HS-5 (cell line): ENCODE data around the gene NEU4.
"Not testable (repeated sequence)": the region's sequence is repeated elsewhere in the genome, so short reads cannot be mapped to it uniquely, and the experiment has no call there.

ENCODE experiments used
- DNase-seq: peaks from one replicate; pipeline ENCODE4 v3.0.0-alpha.2; 2012; ENCODE audit warnings: low read depth

The NEU4 gene

DNA sequence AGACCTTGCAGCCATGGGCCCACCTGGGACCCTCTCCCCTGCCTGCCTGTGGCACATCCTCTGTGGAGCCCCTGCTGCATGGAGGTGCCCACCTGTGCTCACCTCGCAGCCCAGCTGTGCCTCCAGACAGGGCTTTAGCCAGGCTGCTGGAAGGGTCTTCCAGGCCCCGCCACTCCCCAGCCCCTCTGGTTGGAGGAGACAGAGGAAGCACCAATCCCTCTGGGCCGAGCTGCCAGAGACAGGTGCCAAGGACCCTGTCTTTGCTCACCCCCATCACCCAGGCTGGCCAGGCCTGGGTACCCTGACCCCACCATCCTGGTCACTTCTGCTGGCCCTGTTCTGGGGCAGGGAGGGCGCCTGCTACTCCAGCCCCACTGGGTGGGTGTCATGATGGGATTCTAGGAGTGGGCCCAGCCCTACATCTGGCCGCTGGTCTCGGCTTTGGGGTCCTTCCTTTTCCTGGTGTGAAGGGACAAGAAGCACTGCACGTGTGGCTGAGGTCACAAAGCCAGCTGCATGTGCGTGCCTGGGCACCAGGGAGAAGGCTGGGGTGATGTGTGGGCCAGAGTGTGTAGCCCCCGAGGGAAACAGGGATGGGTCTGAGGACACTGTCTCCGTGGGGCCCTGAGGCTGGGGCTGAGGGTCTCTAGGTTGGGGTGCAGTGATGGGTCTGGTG is 9.3 kb upstream of the NEU4 start:
- DNase-seq: no peak

DNA sequence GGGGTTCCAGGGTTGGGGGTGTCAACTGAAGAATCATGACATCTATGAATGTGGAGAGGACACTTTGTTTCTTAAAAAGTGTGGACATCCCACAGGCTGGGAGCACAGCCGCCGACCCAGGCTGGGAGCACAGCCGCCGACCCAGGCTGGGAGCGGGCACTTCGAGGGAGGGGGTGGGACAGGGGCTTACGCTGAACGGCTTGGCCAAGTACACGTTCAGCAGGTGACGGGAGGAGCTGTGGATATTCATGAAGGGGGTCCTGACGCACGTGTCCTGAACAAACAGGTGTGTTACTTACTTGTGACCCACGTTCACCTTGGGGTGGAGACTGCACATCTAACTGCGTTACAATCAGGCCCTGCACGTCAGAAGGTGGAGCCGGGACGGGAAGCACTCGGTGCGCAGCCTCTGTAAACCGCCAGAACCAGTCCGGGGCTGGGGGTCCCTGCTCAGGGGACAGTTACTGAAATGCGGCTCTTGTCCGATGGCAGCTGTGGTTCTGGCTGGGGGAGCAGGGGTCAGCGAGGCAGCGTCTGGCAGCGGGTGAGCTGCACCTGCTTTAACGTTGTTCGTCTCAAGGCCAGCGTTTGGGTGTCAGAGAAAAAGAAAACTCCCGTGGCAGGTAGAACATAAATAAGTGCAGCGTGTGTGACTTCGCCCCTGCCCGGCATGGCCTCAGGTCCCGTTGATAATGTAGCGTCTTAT is 8.6 kb upstream of the NEU4 start:
- not testable (repeated sequence) for DNase-seq

DNA sequence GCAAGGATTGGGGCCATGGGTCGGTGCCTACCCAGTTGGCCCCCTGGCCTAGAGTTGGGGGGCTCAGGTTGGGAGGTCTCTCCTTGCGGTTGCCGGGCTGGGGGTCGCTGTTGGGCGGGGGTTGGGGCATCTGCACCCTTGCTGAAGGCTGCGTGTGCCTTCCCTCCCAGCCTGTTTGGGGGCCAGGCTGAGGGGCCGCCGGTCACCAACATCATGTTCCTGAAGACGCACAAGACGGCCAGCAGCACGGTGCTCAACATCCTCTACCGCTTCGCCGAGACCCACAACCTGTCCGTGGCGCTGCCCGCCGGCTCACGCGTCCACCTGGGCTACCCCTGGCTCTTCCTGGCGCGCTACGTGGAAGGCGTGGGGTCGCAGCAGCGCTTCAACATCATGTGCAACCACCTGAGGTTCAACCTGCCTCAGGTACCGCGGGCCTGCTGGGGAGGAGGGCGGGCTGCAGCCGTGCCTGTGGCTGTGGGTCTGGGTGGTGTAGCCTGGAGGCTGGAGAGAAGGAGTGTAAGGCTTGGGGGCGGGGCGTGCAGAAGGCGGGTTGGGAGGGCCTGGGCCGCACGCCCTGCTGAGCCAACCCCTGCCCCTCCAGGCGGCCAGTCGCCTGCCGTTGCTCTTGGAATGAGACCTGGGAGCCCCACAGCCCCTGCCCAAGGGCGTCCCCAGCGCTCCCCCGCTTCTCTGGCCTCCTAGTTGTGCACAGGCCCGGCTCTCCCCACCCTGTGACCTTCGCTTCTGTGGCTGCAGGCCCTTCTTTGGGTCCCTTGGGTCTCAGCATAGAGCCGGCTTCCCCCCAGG is 7.2 kb upstream of the NEU4 start:
- DNase-seq: no peak

DNA sequence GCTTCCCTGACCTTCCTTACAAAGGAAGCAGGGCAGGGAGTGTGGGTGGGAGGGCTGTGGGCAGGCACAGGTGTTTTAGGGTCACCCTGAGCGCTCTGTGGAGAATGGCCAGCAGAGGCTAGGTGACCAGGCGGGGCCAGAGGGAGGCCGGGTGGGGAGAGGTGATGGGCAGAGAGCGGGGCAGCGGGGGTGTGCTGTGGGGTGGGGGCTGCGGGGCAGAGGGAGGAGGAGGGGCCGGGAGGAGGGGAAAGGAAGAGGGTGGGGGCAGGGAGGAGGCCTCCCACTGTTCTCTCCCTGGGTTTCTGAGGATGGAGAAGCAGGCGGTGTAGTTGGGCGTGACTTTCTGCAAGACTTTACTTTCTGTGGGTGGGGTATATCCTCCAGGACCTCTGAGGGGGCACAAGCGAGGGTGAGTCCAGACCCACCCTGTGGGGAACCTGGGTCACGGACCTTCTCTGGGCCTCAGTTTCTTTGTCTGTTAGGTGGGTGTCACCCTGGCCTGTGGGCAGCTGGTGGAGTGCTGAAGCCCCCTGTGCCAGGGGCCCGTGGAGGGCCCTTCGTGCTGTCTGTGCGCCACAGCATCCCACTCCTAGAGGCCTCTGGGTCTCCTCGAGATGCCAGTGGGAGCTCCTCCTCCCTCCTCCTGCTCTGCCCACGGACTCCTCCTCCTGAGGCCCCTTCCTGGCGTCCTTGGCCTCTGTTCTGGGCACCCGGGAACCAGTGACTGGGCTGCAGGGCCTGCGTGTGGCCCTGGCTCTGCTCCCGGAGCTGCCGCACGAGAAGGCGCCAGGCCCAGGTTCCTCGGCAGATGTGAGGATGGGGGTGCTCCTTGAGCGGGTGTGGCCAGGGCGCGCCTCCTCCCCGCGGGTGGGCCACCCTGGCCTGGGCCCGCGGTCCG is 6.3 kb upstream of the NEU4 start:
- DNase-seq: no peak

DNA sequence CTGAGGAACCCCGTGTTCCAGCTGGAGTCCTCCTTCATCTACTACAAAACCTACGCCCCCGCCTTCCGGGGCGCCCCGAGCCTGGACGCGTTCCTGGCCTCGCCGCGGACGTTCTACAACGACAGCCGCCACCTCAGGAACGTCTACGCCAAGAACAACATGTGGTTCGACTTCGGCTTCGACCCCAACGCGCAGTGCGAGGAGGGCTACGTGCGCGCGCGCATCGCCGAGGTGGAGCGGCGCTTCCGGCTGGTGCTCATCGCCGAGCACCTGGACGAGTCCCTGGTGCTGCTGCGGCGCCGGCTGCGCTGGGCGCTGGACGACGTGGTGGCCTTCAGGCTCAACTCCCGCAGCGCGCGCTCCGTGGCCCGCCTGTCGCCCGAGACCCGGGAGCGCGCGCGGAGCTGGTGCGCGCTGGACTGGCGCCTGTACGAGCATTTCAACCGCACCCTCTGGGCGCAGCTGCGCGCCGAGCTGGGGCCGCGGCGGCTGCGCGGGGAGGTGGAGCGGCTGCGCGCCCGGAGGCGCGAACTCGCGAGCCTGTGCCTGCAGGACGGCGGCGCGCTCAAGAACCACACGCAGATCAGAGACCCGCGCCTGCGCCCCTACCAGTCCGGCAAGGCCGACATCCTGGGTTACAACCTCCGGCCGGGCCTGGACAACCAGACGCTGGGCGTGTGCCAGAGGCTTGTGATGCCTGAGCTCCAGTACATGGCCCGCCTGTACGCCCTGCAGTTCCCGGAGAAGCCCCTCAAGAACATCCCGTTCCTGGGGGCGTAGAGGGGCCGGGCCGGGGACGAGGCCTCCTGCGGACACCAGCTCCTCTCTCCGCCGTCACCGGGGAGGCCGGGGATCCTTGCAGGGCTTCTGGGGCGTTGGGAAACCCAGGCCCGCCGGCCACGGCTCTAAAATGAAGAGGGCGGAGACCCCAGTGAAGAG is 5.3 kb upstream of the NEU4 start:
- no peak for DNase-seq

DNA sequence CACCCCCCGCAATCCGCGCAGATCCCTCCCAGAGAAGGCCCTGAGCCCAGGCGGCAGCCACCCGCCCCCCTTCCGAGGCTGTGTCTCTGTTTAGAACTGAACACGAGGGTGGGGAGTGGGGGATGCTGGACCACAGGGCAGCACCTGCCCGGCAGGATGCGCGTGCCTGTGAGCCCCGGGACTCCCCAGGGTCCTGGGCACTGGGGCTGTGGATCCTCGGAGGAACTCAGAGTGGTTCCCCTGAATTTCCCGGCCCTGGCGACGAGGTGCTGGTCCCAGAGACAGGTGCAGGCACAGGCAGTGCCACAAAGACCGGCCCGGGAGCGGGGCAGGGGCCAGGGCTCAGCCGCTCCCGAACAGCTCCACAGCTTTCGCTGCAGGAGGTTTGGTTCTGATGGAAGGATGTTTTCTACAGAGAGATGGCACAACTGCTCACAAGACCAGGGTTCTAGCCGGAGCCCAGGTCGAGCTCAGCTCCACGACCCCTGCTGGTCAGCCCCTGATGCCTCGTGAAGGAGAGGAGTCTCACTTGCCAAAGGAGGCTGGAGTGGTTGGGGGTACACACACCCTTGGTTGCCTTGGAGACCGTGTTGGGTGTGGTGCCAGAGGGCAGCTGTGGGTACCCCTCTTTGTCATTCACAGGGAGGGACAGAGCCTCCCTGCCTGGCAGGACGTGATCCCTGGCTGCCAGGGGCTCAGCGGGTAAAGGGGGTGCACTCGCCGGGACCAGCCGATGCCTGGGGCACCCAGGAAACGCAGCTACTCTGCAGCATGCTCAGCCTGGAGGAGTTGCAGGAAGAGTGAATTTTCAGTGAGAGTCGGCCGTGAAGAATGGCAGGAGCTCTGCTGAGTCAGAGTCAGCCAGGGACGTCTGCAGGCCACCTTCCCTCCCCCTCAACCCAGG is 4.4 kb upstream of the NEU4 start:
- no peak for DNase-seq

DNA sequence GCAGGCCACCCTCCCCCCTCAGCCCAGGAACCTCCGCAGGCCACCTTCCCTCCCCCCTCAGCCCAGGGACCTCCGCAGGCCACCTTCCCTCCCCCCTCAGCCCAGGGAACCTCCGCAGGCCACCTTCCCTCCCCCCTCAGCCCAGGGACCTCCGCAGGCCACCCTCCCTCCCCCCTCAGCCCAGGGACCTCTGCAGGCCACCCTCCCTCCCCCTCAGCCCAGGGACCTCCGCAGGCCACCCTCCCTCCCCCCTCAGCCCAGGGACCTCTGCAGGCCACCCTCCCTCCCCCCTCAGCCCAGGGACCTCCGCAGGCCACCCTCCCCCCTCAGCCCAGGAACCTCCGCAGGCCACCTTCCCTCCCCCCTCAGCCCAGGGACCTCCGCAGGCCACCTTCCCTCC is 2.8 kb upstream of the NEU4 start:
- DNase-seq: not testable (repeated sequence)

DNA sequence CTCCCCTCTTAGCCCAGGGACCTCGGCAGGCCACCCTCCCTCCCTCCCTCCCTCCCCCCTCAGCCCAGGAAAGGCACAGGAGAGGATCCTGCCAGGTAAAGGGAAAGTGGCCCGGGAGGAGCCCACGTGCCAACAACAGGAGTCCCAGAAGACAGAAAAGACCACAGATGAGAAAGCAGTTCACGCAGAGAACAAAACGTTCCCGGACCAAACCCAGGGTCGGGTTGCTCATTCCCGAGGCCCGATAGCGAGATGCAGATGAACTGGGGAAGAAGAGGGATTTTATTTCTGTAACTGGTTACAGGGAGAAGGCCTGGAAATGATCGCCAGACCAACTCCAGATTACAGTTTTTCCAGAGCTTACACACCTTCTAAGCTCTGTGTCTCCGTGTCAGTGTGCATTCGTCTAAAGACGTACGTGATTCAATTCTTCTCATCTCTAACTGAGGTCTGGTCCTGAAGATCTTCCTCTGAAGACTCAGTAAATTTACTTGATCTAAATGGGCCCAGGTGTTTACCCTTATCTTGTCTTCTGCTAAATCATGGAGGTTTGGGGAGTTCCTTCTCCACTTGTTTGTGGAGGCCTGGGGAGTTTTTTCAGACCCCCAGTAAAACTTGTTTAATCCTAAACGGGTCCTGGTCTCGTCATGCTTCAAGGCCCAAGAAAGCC is 807 bp upstream of the NEU4 start:
- DNase-seq: no peak

DNA sequence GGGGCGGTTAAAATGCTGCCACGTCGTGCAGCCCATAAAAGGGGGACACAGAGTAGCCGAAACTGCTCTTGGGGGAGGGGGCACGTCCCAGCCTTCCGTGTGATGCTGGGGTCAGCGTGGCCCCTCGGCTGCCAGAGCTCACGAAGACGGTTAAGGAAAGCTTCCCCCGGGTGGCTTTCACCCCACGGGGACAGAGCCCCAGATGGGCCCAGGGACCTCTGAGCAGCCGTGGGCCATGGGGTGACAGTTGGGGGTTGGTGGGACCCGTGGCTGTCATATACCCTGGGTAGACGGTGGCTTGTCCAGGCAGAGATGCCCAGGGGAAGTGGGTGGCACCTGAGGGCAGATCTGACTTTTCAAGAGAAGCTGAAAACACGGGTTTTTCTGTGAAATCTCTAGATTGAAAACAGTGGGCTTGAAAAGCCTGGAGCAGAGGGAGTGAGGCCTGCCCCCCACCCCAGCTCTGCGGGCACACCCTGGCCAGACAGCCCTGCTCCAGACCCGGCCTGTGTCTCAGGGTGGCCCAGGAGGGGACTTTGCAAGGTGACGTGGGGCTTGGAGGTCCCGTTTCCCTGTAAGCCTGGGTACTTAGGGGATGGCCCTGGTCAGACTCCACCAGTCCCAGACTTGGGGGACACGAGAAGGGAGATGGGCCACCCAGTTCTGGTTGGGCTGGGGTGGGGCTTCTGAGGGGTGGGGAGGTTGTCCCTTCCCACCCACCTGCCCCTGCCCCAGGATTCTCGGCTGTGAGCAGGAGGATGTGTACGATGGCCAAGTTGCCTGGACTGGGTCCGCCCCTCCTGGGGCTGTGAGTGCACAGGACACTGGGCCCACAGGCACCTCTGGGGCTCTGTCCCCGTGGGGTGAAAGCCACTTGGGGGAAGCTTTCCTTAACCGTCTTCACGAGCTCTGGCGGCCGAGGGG is 652 bp downstream of the NEU4 start:
- no peak for DNase-seq

DNA sequence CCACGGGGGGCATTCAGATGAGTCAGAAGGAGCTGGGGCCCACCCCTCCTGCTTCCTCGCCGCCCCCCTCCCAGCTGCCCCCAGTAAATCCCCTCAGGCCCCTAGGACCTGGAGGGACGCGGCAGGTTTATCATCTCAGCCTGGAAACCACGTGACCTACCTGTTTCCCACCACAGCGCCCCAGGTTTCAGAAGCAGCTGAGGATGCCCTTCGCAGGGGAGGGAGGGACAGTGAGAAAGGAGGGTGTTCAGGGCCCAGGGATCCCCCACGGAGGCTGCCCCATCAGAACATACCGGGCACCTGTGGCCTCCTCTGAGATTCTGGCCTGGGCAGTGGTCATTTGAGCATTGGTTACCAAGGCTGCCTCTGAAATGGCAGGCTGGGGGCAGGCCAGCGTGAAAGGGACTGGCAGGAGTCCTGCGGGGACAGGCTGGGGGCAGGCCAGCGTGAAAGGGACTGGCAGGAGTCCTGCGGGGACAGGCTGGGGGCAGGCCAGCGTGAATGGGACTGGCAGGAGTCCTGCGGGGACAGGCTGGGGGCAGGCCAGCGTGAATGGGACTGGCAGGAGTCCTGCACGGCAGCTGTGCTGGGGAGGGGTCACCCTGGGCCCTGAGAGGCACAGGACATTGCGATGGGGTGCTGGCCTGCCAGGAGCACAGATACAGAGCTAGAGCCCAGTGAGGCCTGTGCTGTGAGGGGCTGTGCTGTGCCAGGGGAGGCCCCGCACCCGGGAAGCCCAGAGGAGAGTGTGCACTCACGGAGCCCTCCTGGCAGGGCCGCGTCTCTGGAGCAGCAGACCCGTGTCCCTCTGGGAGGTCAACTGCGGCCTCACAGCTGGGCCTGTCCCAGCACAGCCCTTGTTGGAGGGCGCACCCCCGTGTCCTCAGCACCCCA is 1.6 kb downstream of the NEU4 start:
- no peak for DNase-seq

DNA sequence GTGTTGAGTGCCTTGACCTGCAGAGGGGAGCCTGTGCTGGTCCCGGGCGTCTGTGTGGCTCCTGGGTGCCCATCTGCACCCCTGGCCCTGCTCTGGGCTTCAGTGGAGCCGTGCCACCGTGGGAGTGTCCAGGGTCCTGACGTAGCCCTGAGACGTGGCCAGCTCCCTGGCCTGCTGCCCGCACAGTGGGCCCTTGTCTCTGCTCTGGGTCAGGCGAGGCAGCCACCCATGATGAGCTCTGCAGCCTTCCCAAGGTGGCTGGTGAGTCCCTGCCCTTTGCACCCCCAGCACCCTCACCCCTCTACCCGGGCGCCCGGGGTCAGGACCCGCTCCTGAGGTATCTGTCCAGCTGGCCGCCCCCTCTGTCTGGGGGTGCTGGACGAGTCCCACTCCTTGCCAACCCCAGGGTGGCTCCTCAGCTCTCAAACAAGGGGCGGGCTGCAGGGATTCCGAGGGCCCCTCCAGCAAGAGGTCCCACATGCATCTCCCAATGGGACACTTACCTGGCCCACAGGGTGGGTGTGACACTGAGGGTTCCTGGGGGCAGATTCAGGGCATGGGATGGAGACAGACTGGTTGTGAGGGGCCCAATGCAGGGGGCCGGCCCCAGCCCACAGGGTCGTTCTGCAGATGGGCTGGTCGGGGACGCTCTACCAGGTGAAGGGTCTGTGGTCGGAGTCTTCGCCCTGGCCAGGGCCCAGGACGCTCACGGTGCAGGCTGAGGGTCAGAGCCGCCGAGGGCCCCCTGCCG is 2.4 kb downstream of the NEU4 start:
- DNase-seq: no peak

DNA sequence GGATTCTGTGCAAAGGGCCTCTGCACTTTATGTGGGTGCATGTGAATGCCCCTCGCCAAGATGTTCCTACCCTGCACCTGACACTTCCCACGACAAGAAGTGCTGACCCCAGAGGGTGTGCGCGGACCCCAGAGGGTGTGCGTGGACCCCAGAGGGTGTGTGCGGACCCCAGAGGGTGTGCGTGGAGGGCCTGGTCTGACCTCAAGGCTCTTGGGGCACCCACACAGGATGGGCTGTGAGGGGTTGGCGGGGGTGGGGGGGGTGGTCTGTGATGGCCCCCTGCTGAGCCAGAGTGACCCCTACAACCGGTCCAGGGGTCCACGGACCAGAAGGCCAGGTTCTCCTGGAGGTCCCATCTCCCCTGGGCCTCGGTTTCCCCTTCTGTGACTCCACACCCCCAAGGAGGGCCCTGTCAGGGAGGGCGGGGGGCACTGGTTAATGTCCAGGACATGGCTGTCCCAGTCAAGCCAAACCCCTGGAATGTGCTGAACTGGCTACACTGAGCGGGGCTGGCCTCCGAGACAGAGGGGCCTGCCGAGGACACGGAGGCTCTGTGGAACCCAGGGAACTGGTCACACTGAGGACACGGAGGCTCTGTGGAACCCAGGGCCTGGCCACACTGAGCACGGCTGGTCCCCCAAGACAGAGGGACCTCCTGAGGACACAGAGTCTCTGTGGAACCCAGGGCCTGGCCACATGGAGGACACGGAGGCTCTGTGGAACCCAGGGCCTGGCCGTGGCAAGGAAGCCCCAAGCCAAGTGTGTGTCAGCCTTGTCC is 3.1 kb downstream of the NEU4 start:
- no peak for DNase-seq

DNA sequence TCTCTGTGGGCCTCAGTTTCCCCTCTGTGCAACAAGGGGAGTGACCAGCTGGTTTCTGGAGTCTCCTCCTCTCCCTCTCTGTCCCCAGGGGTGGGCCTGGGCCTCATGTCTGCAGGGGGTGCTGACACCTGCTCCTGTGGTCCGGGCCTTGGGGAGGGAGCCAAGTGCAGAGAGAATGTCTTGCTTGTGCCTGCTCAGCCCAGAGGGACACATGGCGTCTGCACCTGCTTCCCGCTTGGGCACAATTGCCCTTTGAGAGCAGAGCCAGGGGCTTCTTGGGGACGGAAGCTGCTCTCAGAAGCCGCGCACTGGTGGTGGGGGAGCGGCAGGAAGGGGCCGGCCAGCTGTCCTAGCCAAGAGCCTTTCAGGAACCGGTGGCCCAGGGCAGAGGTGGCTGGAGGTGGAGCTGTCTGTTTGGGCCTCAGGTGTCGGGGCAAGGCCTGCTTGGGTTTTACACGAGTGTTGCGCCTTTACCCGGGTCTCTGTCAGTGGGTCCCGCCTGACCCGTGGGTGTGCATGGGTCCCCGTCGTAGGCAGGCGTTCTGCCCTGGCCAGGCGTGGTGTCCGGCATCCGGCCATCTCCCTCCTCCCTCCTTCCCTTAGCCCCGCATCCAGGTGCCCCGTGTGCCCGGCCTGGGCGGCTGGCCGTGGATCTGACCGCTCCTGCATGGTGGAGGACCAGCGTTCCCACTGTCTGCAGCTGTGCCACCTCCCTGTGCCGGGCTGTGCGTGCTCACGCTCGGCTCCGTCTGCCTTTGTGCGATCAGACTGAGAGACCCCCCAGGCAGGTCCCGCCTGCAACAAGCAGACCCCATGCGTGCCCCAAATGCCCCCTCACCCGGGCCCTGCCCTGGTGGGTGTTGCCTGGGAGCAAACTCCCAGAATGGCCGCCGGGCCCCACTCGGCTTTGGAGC is 4.0 kb downstream of the NEU4 start:
- DNase-seq: no peak

DNA sequence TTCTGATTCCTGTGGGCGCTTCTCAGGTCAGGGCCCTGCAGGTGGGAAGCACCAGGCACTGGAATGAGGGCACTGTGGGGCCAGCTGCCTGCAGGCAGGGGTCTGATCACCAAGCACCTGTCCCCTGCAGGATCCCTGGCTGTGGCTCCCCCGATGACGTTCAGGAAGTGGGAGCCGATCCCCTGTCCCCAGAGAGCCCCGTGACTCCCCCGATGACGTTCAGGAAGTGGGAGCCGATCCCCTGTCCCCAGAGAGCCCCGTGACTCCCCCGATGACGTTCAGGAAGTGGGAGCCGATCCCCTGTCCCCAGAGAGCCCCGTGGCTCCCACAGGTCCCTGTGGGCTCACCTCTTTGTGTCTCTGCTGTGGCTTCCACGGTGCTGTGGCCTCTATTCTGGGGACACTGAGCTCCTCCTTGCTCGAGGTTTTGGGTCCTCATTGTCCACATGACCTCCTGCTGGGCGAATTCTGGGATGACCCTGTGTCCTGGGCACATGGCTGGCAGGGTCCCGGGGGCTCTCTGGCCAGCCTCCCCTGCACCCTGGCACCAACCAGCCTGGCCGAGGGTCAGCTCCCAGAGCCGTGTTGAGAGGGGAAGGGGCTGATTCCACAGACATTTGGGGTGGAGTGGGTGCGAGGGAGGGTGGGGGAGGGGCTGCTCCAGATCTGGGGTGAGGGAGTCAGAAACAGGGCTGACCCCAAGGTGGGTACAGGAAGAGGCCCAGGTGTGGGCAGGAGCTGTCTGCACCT is 4.8 kb downstream of the NEU4 start:
- no peak for DNase-seq
